Adrenal gland (tissue), 5 donors: ENCODE results near the gene ARHGEF4.

Source experiments
- CTCF ChIP-seq, 6 experiments: fragments of 450-650 bp in 4 of 6; fragments of 200-600 bp in 2 of 6; sonication (generic) in 1 of 6; IDR thresholded peaks; 1 replicate in 5 of 6; 2 replicates in 1 of 6; pipeline versions ENCODE4 v1.5.1 to v1.8.0; 2016 to 2021; ENCODE audit warnings: antibody characterized with exemption in 6 of 6, mild to moderate bottlenecking in 2 of 6, moderate library complexity in 1 of 6
- POLR2A ChIP-seq, 2 donors: fragments of 450-650 bp; IDR thresholded peaks; one replicate each; pipeline ENCODE4 v1.6.1; 2017; ENCODE audit warnings: antibody characterized with exemption in 2 of 2, mild to moderate bottlenecking in 2 of 2, moderate library complexity in 1 of 2
- donor health status: DM: no; HTN: no; CAD: no.

- TF ChIP-seq CTCF (IDR thresholded peaks at IDR 0.05) (no peak), POLR2A (IDR thresholded peaks at IDR 0.05) (no peak)
Measured at GRCh38 chr2:130870779-130871178, 34.1 kb downstream of the ARHGEF4 start.
